NAMALWA (cell line): ENCODE data around the gene SEMA5A.

ENCODE experiments used
- DNase-seq: peaks from one replicate; pipeline ENCODE4 v3.0.0-alpha.2; 2015; ENCODE audit warnings: low spot score

The SEMA5A gene

DNA sequence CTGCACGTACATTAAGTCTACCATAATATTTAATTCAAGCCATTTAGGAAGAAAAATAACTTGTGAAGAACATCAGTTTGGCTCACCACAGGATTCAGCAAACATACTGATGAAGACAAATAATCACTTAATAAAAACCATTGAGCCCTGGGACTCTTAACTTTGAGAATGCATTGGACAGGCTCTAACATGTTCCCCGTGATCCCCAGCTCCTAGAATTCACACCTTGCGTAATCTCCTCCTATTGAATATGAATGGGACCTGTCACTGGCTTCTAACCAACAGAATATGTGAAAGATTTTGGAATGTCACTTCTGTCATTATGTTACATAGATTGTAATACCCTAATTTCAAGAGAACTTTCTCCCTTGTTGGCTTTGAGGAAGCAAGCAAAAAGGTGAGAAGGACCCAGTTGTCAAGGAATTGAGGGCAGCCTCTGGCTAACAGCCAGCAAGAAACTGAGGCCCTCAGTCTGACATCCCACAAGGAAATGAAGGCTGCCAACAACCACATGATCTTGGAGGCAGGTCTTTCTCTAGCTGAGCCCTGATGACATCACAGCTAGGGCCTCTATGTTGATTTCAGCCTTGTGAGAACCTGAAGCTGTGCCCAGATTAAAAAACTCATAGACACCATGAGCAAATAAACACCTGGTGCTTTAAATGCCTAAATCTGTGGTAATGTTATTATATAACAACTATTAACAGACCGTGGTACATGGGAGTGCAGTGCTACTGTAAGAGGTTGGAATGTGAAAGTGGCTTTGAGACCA, 433.2 kb downstream of the SEMA5A start:
- DNase-seq: no peak

DNA sequence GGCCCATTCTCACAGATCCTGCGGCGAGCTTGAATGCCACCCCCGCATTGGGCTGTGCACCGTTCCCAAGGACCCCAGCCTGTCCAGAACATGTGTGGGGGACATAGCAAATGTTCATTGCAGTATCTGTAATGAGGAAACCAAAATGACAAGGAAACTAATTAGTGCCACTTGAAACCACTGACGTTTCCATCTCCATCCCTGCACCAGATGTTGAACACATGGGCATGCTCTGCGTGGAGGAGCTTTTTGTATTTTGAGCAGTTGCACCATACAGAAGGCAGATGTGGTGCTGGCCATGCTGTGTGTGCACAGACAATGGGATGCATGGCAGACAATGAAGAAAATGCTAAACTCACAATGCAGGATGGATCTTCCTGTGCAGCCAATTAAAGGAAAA, 437.7 kb downstream of the SEMA5A start:
- no peak for DNase-seq

DNA sequence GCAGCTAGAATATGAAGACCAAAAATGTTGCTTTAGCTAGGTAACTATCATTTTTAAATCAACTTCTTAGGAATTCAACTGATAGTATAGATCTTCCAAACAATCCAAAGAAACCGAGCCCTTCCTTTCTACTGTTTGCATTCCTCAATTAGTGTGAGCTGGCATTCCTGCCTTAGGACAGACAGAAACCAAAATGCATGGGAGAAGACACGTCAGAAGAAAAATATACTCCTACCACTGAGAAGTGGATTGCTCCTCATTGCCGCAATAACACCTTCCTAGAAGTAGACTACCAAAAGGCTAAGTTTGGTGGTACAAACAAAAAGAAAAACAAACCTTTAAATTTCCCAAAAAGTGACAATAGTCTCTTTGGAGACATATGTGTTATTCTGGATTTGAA, 440.0 kb downstream of the SEMA5A start:
- no peak for DNase-seq

DNA sequence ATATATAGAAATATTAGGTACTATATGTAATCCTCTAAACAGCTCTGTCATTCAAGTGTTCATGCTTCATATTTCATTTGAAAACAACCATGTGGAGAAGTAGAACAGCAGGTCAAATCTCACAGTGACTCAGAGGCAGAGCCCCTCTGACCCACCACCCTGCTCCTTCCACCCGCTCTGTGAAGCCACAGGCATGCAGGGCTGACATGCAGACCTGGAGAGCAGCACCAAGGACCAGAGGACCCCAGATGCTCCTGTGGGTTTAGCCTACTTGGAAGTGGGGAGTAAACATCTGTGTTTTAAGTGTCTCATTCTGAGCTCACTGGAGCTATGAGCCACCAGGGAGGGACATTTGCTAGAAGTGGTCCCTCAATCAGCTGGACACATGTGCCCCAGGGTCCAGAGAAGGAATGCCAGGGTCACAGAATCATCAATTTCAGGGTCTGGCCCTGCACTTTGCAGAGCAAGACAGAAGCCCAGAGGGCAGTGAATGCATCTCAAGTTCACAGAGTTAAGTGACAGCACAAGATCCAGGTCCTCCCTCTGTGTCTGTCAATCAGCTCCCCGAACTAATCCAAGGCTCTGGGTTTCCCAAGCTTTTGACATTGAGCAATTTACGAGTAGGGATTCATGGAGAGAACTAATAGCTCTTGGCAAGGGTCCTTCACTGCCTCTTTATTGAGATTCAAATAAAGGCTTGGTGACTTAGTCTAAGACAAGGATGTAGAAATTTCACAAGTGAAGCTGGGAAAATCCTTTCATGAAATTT, 441.1 kb downstream of the SEMA5A start:
- DNase-seq: no peak

DNA sequence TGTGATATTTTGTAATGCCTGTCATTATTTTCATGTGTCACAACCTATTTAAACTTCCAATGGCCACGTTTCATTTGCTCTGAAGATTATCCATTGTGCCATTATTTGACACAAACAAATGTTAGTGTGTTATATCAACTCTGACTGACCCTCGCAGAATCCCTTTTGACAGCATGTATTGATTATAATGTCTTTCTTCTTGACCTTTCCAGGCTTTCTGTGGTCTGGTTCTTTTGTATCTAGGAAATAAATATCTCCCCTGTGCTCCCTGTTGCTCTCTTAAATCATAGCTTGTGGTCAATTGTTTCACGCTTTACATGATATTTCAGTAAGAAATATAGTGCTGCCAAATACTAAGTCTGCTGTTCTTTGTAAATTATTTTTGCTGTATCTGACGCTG, 442.6 kb downstream of the SEMA5A start:
- DNase-seq: no peak

DNA sequence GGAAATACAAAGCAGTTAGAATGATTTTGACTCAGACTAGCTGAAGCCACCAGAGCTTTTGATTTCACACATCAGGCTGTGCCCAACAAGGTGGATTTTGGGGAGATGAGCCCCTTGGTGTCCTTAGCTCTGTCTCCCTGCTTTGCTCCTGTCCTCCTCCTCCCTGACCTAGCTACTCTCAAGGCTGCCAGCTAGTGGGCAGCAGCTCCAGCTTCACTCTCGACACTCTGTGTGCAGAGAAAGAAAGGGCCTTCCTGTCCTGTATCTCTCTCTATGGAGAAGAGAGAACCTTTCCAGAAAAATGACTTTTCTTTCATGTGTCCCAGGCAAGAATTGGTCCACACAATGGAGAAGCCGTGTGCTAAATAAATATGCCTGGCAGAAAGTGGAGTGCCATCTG, 446.2 kb downstream of the SEMA5A start:
- DNase-seq: no peak

DNA sequence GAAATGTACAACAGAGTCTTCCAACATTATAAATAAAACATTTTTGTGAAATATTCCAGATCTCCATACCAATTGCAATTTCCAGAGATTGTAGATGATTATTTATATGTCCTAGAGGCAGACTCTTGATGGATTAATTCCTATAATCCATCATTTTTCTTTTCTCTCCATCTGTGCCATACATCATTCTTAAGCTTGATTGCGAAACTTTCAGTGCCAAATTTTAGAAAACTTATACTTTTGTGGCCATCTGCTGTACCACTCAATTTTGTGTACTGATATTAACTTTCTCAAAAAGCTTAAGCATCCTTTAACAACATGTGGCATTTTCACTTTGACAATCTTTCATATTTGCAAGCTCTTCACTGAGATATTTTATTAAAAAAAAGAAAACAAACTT, 446.9 kb downstream of the SEMA5A start:
- DNase-seq: no peak

DNA sequence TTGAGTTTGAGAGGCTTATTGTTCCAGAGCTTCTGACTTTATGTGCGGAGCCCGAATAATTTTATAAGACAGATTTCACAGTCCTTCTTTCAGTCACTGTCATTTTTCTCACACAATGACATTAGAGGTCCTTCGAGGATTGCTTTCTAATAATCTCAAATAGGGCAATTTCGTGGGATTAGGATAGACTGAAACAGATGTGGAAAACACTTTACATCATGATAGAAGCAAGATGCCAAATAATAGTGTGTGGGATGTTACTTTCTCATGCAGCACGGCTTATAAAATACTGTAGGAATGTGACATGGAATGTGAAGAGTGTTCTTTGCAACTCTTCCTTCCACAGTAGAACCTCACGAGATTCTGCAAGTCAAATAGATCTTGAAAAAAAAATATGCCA, 451.3 kb downstream of the SEMA5A start:
- DNase-seq: no peak

DNA sequence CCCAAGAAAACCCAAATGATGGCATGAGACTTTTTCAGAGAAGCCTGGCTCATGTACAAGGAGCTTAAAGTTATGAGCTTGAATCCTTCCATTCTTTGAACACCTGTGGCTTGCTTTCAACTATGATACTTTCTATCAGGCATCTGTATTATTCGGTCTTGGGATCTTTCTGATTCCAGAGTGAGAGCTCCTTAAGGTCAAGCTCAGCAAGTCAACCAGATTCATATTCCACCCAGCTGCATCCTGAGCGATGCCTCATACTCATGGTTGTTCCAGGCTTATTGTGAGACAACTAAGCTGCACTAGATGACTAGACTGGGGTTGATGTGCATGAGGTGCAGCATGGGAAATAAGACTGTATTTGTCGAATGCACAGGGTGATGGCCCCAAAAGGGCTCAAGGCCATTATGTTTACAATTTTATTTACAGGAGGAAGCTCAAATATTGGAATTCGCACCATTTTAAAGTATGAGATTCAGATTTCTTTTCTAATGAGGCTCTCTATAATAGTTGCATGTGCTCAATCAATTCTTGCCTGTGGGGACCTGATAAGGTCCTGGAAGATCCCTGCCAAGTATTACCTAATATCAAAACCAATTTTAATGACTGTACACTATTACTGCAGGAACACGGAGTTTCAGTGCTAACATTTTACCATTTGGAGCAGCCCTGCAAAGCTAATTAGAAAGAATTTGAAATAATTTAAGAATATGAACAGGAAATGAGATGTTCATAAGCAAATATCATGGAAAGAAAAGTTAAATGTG, 453.8 kb downstream of the SEMA5A start:
- DNase-seq: no peak

DNA sequence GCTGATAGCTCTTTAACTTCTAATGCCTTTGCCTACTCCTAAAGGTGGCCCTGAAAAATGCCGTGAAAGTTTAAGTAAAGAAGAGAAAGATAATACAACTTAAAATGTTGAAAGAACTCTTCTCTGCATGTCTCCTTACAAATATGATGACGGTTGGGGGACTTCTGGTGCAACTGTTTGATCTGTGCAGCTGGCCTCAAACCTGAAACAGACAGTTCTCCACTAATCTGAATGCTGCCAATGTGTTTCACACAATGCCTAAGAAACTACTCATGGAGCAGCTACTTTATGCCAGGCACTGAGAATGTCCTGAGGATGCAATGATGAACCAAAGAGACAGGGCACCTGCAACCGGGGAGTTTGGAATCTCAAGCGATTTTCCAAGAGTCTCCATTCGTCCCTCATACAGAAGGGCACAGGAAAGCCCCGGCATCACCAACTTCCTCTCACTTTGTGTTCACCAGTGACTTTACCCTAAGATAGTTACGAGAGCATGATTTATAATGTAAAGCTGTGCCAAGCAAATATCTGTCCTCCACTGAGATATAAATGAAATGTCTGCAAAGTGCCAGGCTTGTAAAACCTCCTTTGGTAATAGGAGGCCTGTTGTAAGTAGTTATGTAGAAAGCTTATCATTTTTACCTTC, 455.4 kb downstream of the SEMA5A start:
- no peak for DNase-seq

DNA sequence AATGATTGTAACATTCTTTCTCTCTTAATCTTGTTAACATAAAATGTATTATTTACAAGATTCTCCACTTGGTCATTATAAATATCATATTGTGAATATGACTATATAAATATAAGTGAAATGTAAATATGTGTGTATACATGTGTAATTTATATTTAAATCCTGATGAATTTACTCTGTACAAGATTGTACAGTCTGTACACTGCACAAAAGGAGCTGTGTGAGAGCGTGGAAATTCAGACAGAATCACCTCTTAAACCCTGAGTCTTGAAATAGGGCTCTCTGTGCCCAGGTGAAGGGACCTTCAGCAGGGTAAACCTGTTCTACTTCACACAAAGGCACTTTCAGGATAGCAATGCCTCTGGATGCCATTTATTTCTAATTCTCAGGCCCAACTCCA, 456.0 kb downstream of the SEMA5A start:
- no peak for DNase-seq

DNA sequence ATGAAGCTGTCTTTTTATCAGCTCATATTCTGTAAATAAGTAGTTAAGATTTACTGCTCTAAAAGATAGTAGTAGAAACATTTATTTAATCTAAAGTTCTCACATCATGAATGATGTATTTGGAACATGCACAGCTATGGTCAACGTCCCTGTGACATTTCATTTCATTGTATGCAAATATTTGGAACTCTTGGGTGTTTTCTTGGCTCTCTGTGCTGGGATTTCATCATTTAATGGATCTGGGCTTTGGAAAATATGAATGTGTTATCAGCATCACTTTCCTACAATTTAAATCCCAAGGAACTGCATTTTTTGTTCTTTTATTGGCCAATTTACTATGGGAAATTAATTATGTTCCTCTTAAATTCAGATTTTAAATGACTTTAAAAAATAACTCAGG, 462.9 kb downstream of the SEMA5A start:
- DNase-seq: no peak

DNA sequence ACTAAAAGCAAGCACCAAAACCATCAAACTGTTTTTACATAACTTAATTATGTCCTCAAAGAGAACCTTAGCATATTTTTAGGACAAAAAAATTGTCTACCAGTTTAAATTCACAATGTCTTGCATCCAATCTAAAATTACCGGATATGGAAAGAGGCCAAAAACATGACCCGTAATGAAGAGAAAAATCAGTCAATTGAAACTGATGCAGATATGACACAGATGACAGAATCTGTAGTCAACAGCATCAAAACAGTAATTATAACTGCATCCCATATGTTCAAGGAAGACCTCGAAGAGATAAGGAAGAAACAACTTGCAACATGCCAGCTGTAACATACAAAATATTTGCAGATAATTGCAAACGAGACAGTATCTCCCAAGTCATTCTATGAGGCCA, 473.2 kb downstream of the SEMA5A start:
- DNase-seq: no peak

DNA sequence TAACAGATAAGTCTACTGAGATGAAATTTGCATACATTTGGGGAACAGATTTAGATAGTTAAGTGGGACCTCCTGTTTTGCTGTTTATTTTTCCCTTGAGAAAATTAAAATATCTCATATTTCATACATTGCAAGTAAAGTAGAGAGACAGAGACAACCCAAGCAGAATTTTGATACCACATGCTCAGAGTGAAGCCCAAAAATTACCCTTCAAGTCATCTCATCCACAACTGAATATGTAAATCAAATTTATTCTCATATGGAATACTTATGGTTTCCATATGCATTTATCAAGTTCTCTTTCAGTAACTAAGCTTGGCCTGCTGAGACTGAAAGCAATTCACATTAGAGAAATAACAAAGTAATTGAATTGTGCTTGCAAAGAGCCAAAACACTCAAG, 474.4 kb downstream of the SEMA5A start:
- no peak for DNase-seq

DNA sequence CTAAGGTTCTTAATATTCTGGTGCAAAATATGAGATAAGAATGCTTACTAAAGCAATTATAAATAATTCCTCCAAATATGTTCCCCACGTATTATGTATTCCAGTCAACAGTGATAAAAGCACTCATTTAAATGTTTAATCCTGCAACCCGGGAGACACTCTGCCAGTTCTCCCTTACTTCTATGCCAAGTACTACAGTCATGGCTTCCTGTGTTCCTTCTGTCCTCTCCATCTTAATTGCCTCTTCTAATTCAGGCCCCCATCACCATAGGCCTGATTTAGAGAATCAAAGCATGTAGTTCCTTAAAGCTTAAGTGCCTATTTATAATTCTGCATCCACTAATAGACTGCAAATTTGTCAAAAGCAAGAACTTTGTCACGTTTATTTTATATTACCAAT, 474.8 kb downstream of the SEMA5A start:
- DNase-seq: no peak

DNA sequence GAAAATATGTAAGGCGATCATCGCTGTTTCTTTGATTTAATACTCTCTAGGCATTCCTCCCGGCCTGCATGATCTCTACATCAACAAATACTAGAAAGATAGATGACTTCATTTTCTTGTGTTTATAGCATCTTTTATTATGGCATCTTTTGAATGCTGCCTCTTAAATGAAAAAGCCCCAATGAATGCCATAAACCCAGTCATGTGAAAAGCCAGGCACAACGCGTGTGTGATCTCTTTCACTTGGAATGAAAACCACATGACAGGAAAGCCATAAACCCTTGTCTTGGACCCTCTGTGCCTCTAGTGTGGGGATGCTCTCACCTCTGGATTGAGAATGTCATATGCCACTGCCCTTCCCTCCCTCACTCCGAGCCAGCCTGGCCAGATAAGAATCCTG, 476.2 kb downstream of the SEMA5A start:
- no peak for DNase-seq

DNA sequence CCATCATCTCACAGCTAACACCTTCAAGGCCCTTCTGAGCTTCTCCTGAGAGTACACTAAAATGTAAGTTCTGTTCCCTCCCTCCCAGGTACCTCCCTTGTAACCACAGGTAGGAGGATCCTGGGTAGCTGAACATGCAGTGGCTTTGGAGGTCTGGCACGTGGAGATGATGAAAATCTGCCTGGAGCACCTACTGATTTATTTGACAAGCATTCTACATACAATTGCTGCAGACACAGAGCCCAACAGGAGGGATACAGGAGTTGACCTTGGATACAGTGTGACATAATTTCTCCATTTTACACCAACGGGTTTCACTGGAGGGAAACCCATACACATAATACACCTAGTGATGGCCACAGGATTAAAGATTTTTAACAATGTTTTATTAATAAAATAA, 478.7 kb downstream of the SEMA5A start:
- DNase-seq: no peak

DNA sequence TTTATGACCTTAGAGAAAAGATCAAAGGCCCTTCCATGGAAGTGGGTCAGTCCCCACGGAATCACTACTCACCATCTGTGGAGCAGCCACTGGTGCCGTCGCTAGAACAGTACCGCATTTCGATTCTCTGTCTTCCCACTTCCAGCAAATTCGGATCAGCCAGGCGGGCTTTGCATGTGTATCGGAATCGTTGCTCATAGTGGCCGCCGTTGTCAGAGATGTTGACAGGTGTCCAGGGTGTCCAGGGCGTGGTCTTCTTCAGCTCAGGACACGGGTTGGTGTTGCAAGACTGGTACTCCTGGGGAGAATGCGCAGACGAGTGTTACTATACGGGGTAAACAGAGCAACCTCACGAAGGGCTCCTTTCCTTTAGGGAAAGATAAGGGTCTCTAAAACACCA, 479.5 kb downstream of the SEMA5A start:
- DNase-seq: no peak

DNA sequence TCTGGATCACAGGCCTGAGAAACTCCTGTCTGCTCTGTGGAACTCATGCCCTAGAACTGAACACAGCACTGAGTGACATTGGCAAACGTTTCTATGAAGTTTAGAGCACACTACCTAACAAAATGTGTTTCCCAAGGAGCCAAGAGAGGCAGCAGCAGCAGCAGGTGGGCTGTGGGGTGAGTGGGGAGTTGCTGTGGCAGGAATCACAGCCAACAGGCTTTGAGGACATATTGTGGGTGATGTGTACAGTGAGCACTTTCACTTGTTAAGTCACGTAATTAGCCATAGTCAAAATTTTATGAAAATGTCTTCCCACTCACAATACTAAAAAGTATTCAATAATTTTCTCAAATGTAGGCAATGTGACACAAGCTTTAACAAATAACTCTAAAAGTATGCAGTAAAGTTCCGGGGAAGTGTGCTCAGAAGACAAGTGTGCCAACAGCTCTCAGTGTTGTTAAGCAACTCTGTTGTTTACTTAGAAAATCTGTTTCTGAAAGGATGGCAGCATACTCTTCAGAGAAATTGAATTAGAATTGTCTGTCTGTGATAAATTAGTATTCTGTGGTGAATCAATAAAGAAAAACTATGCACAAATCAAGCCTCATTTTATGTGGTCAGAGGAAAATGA, 482.1 kb downstream of the SEMA5A start:
- DNase-seq: no peak

DNA sequence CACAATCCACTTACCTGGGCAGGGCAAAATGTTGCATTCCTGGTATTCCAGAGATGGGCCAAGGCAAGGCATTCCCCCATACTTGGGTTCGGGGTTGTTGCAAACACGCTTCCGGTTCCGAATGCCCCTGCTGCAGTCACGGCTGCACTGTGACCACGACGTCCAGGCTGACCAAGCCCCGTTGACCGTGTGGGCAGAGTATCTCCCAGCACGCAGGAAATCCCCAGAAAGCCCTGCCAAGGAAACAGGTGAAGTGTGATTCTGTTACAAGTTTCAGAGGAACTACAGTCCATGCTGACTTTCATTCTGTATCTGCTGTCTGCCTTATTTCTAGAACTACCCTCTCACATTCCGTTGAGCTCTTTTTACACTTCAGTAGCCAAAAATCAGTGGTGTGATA, 483.0 kb downstream of the SEMA5A start:
- DNase-seq: no peak

DNA sequence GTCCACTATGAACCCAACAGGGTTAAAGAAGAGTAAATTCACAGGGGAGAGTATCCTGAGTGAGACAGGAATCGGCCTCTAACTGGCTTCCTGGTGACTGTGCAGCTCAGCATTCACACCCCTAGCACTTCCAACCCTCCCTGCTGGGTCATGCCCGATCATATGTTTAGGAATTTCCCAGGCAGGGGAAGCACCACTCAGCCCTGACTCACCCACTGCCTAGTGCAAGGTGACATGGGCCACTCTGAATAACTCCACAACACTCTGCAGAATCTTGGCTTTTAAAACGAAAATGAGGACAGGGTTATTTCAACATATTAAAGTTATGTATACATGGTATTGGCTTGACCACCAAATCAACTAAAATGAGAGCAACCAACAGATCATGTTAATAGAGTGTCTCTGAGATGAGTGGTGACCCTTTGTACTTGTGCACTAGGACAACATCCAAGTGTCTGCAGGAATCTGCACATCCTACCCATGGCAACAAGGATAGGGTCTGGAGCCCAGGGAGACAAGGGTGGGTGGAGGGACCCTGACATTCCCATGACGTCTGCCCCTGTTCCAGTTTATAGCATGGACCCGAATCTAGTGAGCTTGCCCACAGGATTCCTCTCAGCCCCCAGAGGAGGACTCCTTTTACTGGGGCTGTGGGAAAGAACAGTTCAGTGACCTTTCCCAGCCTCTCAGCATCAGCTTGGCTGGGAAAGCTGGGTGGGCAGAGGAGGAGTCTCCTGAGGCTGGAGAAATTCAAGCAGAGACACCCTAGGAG, 485.8 kb downstream of the SEMA5A start:
- DNase-seq: no peak
